IMR-90 (cell line): ENCODE results near the gene PRSS22. TPM values are rescaled to one million over a fixed set of nuclear protein-coding genes. Genes with fewer than 3 reads are reported as not detected.

Source experiments
- ATAC-seq: fragments of 200-7000 bp; cut with Tn5 transposase; 2 replicates; pipeline ENCODE4 v1.9.1; 2020; ENCODE audit warnings: low read depth, mild to moderate bottlenecking, moderate library complexity
- BruUV-seq: library from RNA; stranded (reverse); fragments of 400-500 nt; replicated peaks from 2 replicates; lab custom pipeline; 2021; lab: Mats Ljungman, UMichigan
- CTCF ChIA-PET: fragments of 300-600 bp; formaldehyde crosslinking; extraction: SDS; loops from one replicate; lab custom pipeline; 2021; ENCODE audit warnings: antibody characterized with exemption; lab: Yijun Ruan, JAX
- POLR2A ChIA-PET: fragments of 300-600 bp; sonication (Branson Sonifier 250); formaldehyde crosslinking; loops from one replicate; lab custom pipeline; 2022; ENCODE audit warnings: antibody characterized with exemption; ENCODE audit not compliant: unreplicated experiment; lab: Charles Lee
- DNase-seq: peaks from one replicate; pipeline ENCODE4 v3.0.0; 2013
- H2AFZ ChIP-seq: replicated peaks from 2 replicates; pipeline ENCODE3; 2013; ENCODE audit warnings: low read length, mild to moderate bottlenecking; ENCODE audit not compliant: poor library complexity
- H2AK5ac ChIP-seq: 2 replicates; pipeline ENCODE4 v1.6.1; 2013; ENCODE audit warnings: low read depth, low read length, inconsistent platforms
- H2AK9ac ChIP-seq: replicated peaks from 2 replicates; pipeline ENCODE3; 2013; ENCODE audit warnings: mild to moderate bottlenecking, low read depth, low read length, moderate library complexity; ENCODE audit not compliant: poor library complexity
- H2BK120ac ChIP-seq: 2 replicates; pipeline ENCODE4 v1.6.1; 2013; ENCODE audit warnings: low read depth, low read length, inconsistent platforms
- H2BK15ac ChIP-seq: 3 replicates; pipeline ENCODE4 v1.6.1; 2013; ENCODE audit warnings: low read depth, low read length, inconsistent platforms
- H2BK20ac ChIP-seq: 2 replicates; pipeline ENCODE4 v1.6.1; 2013; ENCODE audit warnings: low read depth, mild to moderate bottlenecking, inconsistent platforms, low read length, moderate library complexity
- H2BK5ac ChIP-seq: 2 replicates; pipeline ENCODE4 v1.6.1; 2013; ENCODE audit warnings: mild to moderate bottlenecking, low read depth, low read length, inconsistent platforms; ENCODE audit not compliant: poor library complexity, severe bottlenecking
- H3K14ac ChIP-seq: replicated peaks from 2 replicates; pipeline ENCODE4 v1.6.1; 2013; ENCODE audit warnings: low read depth, low read length, inconsistent platforms
- H3K18ac ChIP-seq: 2 replicates; pipeline ENCODE4 v1.6.1; 2013; ENCODE audit warnings: low read depth, low read length, control low read depth
- H3K23ac ChIP-seq: 2 replicates; pipeline ENCODE4 v1.6.1; 2013; ENCODE audit warnings: low read depth, low read length, inconsistent platforms
- H3K27ac ChIP-seq: 2 replicates; pipeline ENCODE4 v1.5.1; 2013; ENCODE audit warnings: mild to moderate bottlenecking, control low read depth, low read length; ENCODE audit not compliant: insufficient read depth
- H3K27me3 ChIP-seq: 2 replicates; pipeline ENCODE4 v1.6.1; 2013; ENCODE audit warnings: low read length; ENCODE audit not compliant: control insufficient read depth, insufficient read depth
- H3K36me3 ChIP-seq: 2 replicates; pipeline ENCODE4 v1.6.1; 2013; ENCODE audit warnings: low read length, mixed read lengths; ENCODE audit not compliant: control insufficient read depth, insufficient read depth
- H3K4ac ChIP-seq: 2 replicates; pipeline ENCODE4 v1.6.1; 2013; ENCODE audit warnings: low read depth, low read length, inconsistent platforms
- H3K4me1 ChIP-seq: 2 replicates; pipeline ENCODE4 v1.6.1; 2013; ENCODE audit warnings: low read length, mixed read lengths; ENCODE audit not compliant: control insufficient read depth, insufficient read depth
- H3K4me2 ChIP-seq: 2 replicates; pipeline ENCODE4 v1.6.1; 2013; ENCODE audit warnings: low read depth, mild to moderate bottlenecking, control low read depth, low read length, moderate library complexity
- H3K4me3 ChIP-seq: 2 replicates; pipeline ENCODE4 v1.5.1; 2013; ENCODE audit warnings: low read depth, mild to moderate bottlenecking, control low read depth, low read length, moderate library complexity; ENCODE audit not compliant: insufficient read depth
- H3K56ac ChIP-seq: 2 replicates; pipeline ENCODE4 v1.6.1; 2013; ENCODE audit warnings: low read length, inconsistent platforms; ENCODE audit not compliant: insufficient read depth; ENCODE audit errors: extremely low read depth
- H3K79me1 ChIP-seq, 2 experiments: 2 replicates each; pipeline ENCODE4 v1.6.1; 2013; ENCODE audit warnings: low read length in 2 of 2, inconsistent platforms in 1 of 2, low read depth in 1 of 2
- H3K9ac ChIP-seq: 2 replicates; pipeline ENCODE4 v1.6.1; 2013; ENCODE audit warnings: low read depth, low read length, control low read depth
- H3K9me1 ChIP-seq: 2 replicates; pipeline ENCODE4 v1.6.1; 2013; ENCODE audit warnings: low read length, inconsistent platforms; ENCODE audit not compliant: insufficient read depth
- H3K9me3 ChIP-seq: 2 replicates; pipeline ENCODE4 v1.6.1; 2013; ENCODE audit warnings: low read length; ENCODE audit not compliant: control insufficient read depth, insufficient read depth
- H4K20me1 ChIP-seq: 2 replicates; pipeline ENCODE4 v1.6.1; 2013; ENCODE audit warnings: low read length, inconsistent platforms; ENCODE audit not compliant: insufficient read depth
- H4K5ac ChIP-seq: 2 replicates; pipeline ENCODE4 v1.6.1; 2013; ENCODE audit warnings: mild to moderate bottlenecking, low read depth, low read length, control low read depth
- H4K8ac ChIP-seq, 2 experiments: 2 replicates each; pipeline ENCODE4 v1.6.1; 2013; ENCODE audit warnings: low read depth in 2 of 2, low read length in 2 of 2, control low read depth in 1 of 2, inconsistent platforms in 1 of 2
- H4K91ac ChIP-seq: 2 replicates; pipeline ENCODE4 v1.6.1; 2013; ENCODE audit warnings: low read depth, low read length, inconsistent platforms; ENCODE audit not compliant: insufficient read depth
- BHLHE40 ChIP-seq: fragments of 150-350 bp; IDR thresholded peaks from 2 replicates; pipeline ENCODE4 v1.6.1; 2016; ENCODE audit warnings: mild to moderate bottlenecking, low read depth, low read length
- CHD1 ChIP-seq: IDR thresholded peaks from 2 replicates; pipeline ENCODE4 v1.6.1; 2012; ENCODE audit warnings: low read depth, low read length, improper control_type of control experiment
- CTCF ChIP-seq: conservative IDR thresholded peaks from 2 replicates; pipeline ENCODE4 v1.5.1; 2012; ENCODE audit warnings: mild to moderate bottlenecking, low read depth, low read length, improper control_type of control experiment
- FOS ChIP-seq: fragments of 150-350 bp; IDR thresholded peaks from 2 replicates; pipeline ENCODE4 v1.6.1; 2016; ENCODE audit warnings: low read depth, low read length
- MAFK ChIP-seq: IDR thresholded peaks from 2 replicates; pipeline ENCODE4 v1.6.1; 2012; ENCODE audit warnings: low read depth, low read length, improper control_type of control experiment
- MAZ ChIP-seq: IDR thresholded peaks from 2 replicates; pipeline ENCODE4 v1.6.1; 2012; ENCODE audit warnings: low read depth, mild to moderate bottlenecking, low read length, improper control_type of control experiment, moderate library complexity, borderline replicate concordance
- NFE2L2 ChIP-seq: fragments of 150-350 bp; IDR thresholded peaks from 2 replicates; pipeline ENCODE4 v1.6.1; 2016; ENCODE audit warnings: low read depth, mild to moderate bottlenecking, low read length
- POLR2A ChIP-seq: IDR thresholded peaks from 2 replicates; pipeline ENCODE4 v1.6.1; 2012; ENCODE audit warnings: mild to moderate bottlenecking, low read depth, low read length
- RAD21 ChIP-seq: IDR thresholded peaks from 2 replicates; pipeline ENCODE4 v1.6.1; 2012; ENCODE audit warnings: low read length, improper control_type of control experiment
- RCOR1 ChIP-seq: IDR thresholded peaks from 2 replicates; pipeline ENCODE4 v1.6.1; 2012; ENCODE audit warnings: mild to moderate bottlenecking, low read length, improper control_type of control experiment; ENCODE audit not compliant: insufficient replicate concordance
- RFX5 ChIP-seq: IDR thresholded peaks from 2 replicates; pipeline ENCODE4 v1.8.0; 2012; ENCODE audit warnings: low read depth, mild to moderate bottlenecking, low read length, moderate library complexity
- SMC3 ChIP-seq: fragments of 150-350 bp; IDR thresholded peaks from 2 replicates; pipeline ENCODE4 v1.6.1; 2016; ENCODE audit warnings: low read depth, mild to moderate bottlenecking, antibody characterized with exemption, low read length, moderate library complexity
- WGBS, 2 experiments: methylation state at CpG; one replicate each; pipeline versions ENCODE4 v1.1.5 to v1.1.7; 2013; ENCODE audit warnings: missing lambda C conversion rate in 2 of 2; ENCODE audit not compliant: insufficient read length in 1 of 2; ENCODE audit errors: extremely low coverage in 2 of 2; 5-methylcytosine and 5-hydroxymethylcytosine counted together
- dilution Hi-C: fragments of 300-500 bp; cut with HindIII; formaldehyde crosslinking; loops from one replicate; pipeline ENCODE4 v1.14.3; 2018; ENCODE audit warnings: low sequenced_read_pairs; ENCODE audit not compliant: unreplicated experiment
- in situ Hi-C: fragments of 300-500 bp; cut with MboI; formaldehyde crosslinking; loops from 3 replicates; pipeline ENCODE4 v1.14.3; 2019; ENCODE audit warnings: low sequenced_read_pairs, inconsistent platforms, mixed read lengths
- intact Hi-C: fragments of 100-400 bp; cut with micrococcal nuclease; formaldehyde crosslinking; loops from 2 replicates; pipeline ENCODE4 v1.10.0; 2022
- polyA plus RNA-seq, 3 experiments: library from polyadenylated mRNA; depleted of rRNA; stranded (reverse); fragments of >200 nt; gene quantifications; 2 replicates each; pipeline ENCODE4 v1.2.3, GENCODE V29; 2012; ENCODE audit warnings: low replicate concordance in 1 of 3
- total RNA-seq: library from RNA; depleted of rRNA; stranded (reverse); fragments of >200 nt; gene quantifications from 2 replicates; pipeline ENCODE4 v1.2.3, GENCODE V29; 2012
- TF ChIP-seq, protein P1 (sequence below): fragments of 150-350 bp; IDR thresholded peaks from 2 replicates; pipeline ENCODE4 v1.6.1; 2016; ENCODE audit warnings: low read depth, mild to moderate bottlenecking, low read length, moderate library complexity, borderline replicate concordance
- TF ChIP-seq, protein P2 (sequence below): fragments of 150-350 bp; IDR thresholded peaks from 2 replicates; pipeline ENCODE4 v1.6.1; 2017; ENCODE audit warnings: mild to moderate bottlenecking, antibody characterized with exemption, low read length, low read depth

The PRSS22 gene
- total and polyA plus RNA-seq, 2 of the 4 experiments (the other 2 are of a cell fraction), result not detected

DNA sequence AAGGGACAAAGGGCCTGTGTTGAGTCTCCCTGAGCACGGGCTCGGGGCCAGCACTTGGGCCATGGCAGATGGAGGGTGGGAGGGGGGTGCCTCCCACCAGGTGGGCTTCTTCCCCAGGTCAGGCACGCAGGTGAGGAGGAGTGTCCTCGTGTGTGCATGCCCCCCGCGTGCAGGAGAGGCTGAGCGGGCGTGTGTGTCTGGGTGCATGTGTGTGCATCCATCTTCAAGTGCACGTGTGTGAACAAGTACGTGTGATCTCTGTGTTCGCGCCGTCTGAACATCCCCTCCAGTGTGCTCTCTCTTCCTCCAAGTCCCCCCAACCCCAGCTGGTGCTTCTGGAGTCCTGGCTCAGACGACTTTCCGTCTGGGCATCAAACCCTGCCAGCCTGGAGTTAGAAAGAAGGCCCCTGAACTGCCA is 30.6 kb downstream of the PRSS22 start:
- POLR2A ChIA-PET, result no interaction called here
- Histone ChIP-seq H3K36me3 (no peaks in the 10 kb centered on the region), H4K20me1 (no peaks in the 10 kb centered on the region), H4K91ac (no peak overlapping the region), H3K14ac (no peak overlapping the region), H3K4me1 (no peaks in the 10 kb centered on the region), H2BK5ac (no peak overlapping the region), H3K9me1 (no peaks in the 10 kb centered on the region), H3K79me1 (no peaks in the 10 kb centered on the region), H3K4ac (no peak overlapping the region), H4K5ac (no peak overlapping the region), H2AK9ac (no peak overlapping the region), H3K27me3 (peaks cover 58% of the 10 kb centered on the region), H2AFZ (no peak overlapping the region), H3K4me2 (no peak overlapping the region), H2BK20ac (no peak overlapping the region), H3K9ac (no peak overlapping the region), H2BK15ac (no peak overlapping the region), H2AK5ac (no peak overlapping the region), H3K9me3 (no peaks in the 10 kb centered on the region), H3K27ac (no peak overlapping the region), H2BK120ac (no peak overlapping the region), H3K23ac (no peak overlapping the region), H3K56ac (no peak overlapping the region), H3K4me3 (no peak overlapping the region), H4K8ac (no peak overlapping the region), H3K18ac (no peak overlapping the region)
- dilution Hi-C loops, result no loop called here
- intact Hi-C loops, result no loop called here
- WGBS, 2 experiments, result 67% methylated on average over 9 of the region's 15 CpGs; no CpG with 5 or more reads in 1 of the 2 experiments
- in situ Hi-C loops, result no loop called here
- CTCF ChIA-PET, result no interaction called here
- DNase-seq (no peak), ATAC-seq (no peak)
- TF ChIP-seq NFE2L2, result no peak
- no peak for TF ChIP-seq CHD1
- TF ChIP-seq BHLHE40, result no peak
- TF ChIP-seq RCOR1, result no peak
- TF ChIP-seq SMC3, result no peak
- TF ChIP-seq RAD21, result no peak
- TF ChIP-seq, protein P1, sequence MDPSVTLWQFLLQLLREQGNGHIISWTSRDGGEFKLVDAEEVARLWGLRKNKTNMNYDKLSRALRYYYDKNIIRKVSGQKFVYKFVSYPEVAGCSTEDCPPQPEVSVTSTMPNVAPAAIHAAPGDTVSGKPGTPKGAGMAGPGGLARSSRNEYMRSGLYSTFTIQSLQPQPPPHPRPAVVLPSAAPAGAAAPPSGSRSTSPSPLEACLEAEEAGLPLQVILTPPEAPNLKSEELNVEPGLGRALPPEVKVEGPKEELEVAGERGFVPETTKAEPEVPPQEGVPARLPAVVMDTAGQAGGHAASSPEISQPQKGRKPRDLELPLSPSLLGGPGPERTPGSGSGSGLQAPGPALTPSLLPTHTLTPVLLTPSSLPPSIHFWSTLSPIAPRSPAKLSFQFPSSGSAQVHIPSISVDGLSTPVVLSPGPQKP, result no peak
- TF ChIP-seq CTCF, result no peak
- no peak for TF ChIP-seq MAZ
- TF ChIP-seq MAFK, result no peak
- no peak for TF ChIP-seq POLR2A
- TF ChIP-seq, protein P2, sequence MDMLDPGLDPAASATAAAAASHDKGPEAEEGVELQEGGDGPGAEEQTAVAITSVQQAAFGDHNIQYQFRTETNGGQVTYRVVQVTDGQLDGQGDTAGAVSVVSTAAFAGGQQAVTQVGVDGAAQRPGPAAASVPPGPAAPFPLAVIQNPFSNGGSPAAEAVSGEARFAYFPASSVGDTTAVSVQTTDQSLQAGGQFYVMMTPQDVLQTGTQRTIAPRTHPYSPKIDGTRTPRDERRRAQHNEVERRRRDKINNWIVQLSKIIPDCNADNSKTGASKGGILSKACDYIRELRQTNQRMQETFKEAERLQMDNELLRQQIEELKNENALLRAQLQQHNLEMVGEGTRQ, result no peak
- no peak for TF ChIP-seq FOS
- TF ChIP-seq RFX5, result no peak
- no TSS peak for BruUV-seq
